ENCODE data around the gene NCR1. TPM values are rescaled to one million over a fixed set of nuclear protein-coding genes. Genes with fewer than 3 reads are reported as not detected.

NCR1 gene
- total and polyA plus RNA-seq, 2 of the 8 experiments (the other 6 are each of a cell fraction or from before 2014, with no cell fraction given): 1.5 to 5.1 TPM

- TF ChIP-seq GABPA (IDR thresholded peaks at IDR 0.05; ENCODE audit: borderline replicate concordance, insufficient read depth, low read length): no peak
- no peak for TF ChIP-seq SUZ12 (IDR thresholded peaks at IDR 0.05; ENCODE audit: low read length)
- TF ChIP-seq EGR1 (IDR thresholded peaks at IDR 0.05; ENCODE audit: borderline replicate concordance, low read depth, low read length): no peak
- TF ChIP-seq FOSL1 (IDR thresholded peaks at IDR 0.05; ENCODE audit: insufficient read depth, low read depth, low read length): no peak
- TF ChIP-seq BRCA1 (IDR thresholded peaks at IDR 0.05; ENCODE audit: low read depth, low read length): no peak
- TF ChIP-seq SAP30 (IDR thresholded peaks at IDR 0.05; ENCODE audit: insufficient read depth, insufficient replicate concordance, low read length): no peak
- TF ChIP-seq POLR2A (IDR thresholded peaks at IDR 0.05; ENCODE audit: control extremely low read depth in 1 of 2, low read depth in 2 of 2, low read length in 2 of 2): no peak
- TF ChIP-seq BCL11A (IDR thresholded peaks at IDR 0.05; ENCODE audit: low read depth in 2 of 2, low read length in 2 of 2): no peak
- no peak for TF ChIP-seq SP2 (IDR thresholded peaks at IDR 0.05; ENCODE audit: low read length)
These were observed 16.4 kb upstream of the NCR1 start (continued) for GRCh38 chr19:54889566-54889965.

Measured in H1 (cell line).